Esophagus muscularis mucosa (tissue), 4 donors: ENCODE measurements around the gene ISOC2. TPM values are rescaled to one million over a fixed set of nuclear protein-coding genes. Genes with fewer than 3 reads are reported as not detected.

Source experiments
- DNase-seq: peaks from one replicate; pipeline ENCODE4 v3.0.0-alpha.2; 2017; ENCODE audit errors: extremely low spot score
- H3K27ac ChIP-seq, 4 donors: fragments of 200-600 bp; sonication (generic); replicated peaks in 1 of 4; 1 replicate in 3 of 4; 2 replicates in 1 of 4; pipeline ENCODE4 v1.5.1; 2016 to 2019; ENCODE audit warnings: mild to moderate bottlenecking in 1 of 4
- H3K27me3 ChIP-seq, 4 donors: fragments of 200-600 bp; sonication (generic); one replicate each; pipeline versions ENCODE4 v1.5.1 to v1.6.0; 2016 to 2019
- H3K36me3 ChIP-seq, 4 donors: fragments of 200-600 bp; sonication (generic); one replicate each; pipeline ENCODE4 v1.5.1; 2016 to 2019
- H3K4me1 ChIP-seq, 4 donors: fragments of 200-600 bp; sonication (generic); one replicate each; pipeline ENCODE4 v1.5.1; 2016 to 2019
- H3K4me3 ChIP-seq, 4 donors: fragments of 200-600 bp; sonication (generic); 1 replicate in 2 of 4; 2 replicates in 2 of 4; pipeline ENCODE4 v1.5.1; 2016 to 2019; ENCODE audit warnings: mild to moderate bottlenecking in 4 of 4, moderate library complexity in 1 of 4
- H3K9me3 ChIP-seq, 4 donors: fragments of 200-600 bp; sonication (generic); 1 replicate in 3 of 4; 2 replicates in 1 of 4; pipeline ENCODE4 v1.5.1; 2016 to 2019
- CTCF ChIP-seq, 3 experiments: fragments of 200-600 bp in 2 of 3; fragments of 450-650 bp in 1 of 3; sonication (generic) in 2 of 3; IDR thresholded peaks; one replicate each; pipeline ENCODE4 v1.5.1; 2017 to 2019; ENCODE audit warnings: antibody characterized with exemption in 3 of 3, mild to moderate bottlenecking in 2 of 3, moderate library complexity in 1 of 3
- EP300 ChIP-seq: sonication (generic); formaldehyde crosslinking; IDR thresholded peaks from one replicate; pipeline ENCODE4 v1.6.1; 2017; ENCODE audit warnings: antibody characterized with exemption
- POLR2A ChIP-seq: fragments of 450-650 bp; IDR thresholded peaks from one replicate; pipeline ENCODE4 v1.6.1; 2017; ENCODE audit warnings: antibody characterized with exemption, moderate library complexity, mild to moderate bottlenecking, low read depth
- POLR2AphosphoS5 ChIP-seq, 2 donors: sonication (generic); formaldehyde crosslinking; IDR thresholded peaks; one replicate each; pipeline ENCODE4 v1.6.1; 2017; ENCODE audit warnings: antibody characterized with exemption in 2 of 2
- WGBS: methylation state at CpG from one replicate; pipeline ENCODE4 v1.1.5; 2018; 5-methylcytosine and 5-hydroxymethylcytosine counted together
- intact Hi-C: fragments of 100-400 bp; cut with DNase I; formaldehyde crosslinking; loops from one replicate; pipeline ENCODE4 v1.15.1; 2023
- total RNA-seq, 4 donors: library from RNA; depleted of rRNA; stranded (reverse); fragments of >200 nt; gene quantifications; one replicate each; pipeline versions ENCODE4 v1.1.0 to v1.2.1, GENCODE V29; 2016

ISOC2 gene
- total RNA-seq, 4 donors from 2014 or later, result 66.8 to 104 (median 77.7) TPM

GRCh38 chr19:55479451-55480230, 18.2 kb upstream of the ISOC2 start:
- WGBS, result 78% methylated on average over 15 of the region's 15 CpGs
- Histone ChIP-seq H3K27me3 (no peaks in the 10 kb centered on the region), H3K27ac (no peak overlapping the region), H3K4me1 (peaks cover 35 to 45% (median 38%) of the 10 kb centered on the region in 4 donors), H3K9me3 (no peaks in the 10 kb centered on the region), H3K4me3 (no peak overlapping the region), H3K36me3 (peaks cover 18 to 33% (median 27%) of the 10 kb centered on the region in 4 donors)
- TF ChIP-seq POLR2A, result no peak
- TF ChIP-seq EP300, result no peak
- no peak for TF ChIP-seq CTCF (IDR thresholded peaks at IDR 0.05)
- TF ChIP-seq POLR2AphosphoS5 (IDR thresholded peaks at IDR 0.05), result no peak
- intact Hi-C loops, result no loop called here
- no peak for DNase-seq

DNA sequence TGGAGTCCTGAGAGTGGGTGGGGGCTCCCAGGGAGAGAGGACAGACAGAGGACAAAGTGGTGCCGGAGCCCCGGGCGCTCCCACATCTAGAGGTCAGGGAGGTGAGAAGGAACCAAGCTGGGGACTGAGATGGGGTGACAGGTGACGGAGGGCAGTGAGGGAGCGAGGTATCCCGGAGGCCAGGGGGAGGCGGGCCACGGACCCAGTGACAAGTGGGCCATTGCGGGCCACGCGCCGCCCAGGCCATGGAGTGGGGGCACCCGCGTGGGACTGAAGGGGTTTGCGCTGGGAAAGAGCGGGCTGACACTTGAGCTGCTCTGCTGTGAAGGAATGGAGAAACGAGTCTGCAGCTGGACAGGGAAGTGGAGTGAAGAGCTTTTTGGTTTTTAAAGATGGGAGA, 17.6 kb upstream of the ISOC2 start:
- no peak for DNase-seq
- H3K4me3 ChIP-seq, result no peak overlapping the region
- peaks cover 18 to 33% (median 27%) of the 10 kb centered on the region in 4 donors for H3K36me3 ChIP-seq
- H3K27me3 ChIP-seq, result no peaks in the 10 kb centered on the region
- 86% methylated on average over 17 of the region's 17 CpGs for WGBS
- TF ChIP-seq POLR2AphosphoS5 (IDR thresholded peaks at IDR 0.05), result no peak
- H3K27ac ChIP-seq, result no peak overlapping the region
- intact Hi-C loops, result no loop called here
- H3K9me3 ChIP-seq, result no peaks in the 10 kb centered on the region
- peaks cover 29 to 39% (median 32%) of the 10 kb centered on the region in 4 donors for H3K4me1 ChIP-seq

GRCh38 chr19:55478364-55478763, 16.9 kb upstream of the ISOC2 start:
- no peaks in the 10 kb centered on the region for H3K27me3 ChIP-seq
- H3K36me3 ChIP-seq, result peaks cover 18 to 27% (median 24%) of the 10 kb centered on the region in 4 donors
- no peak for TF ChIP-seq CTCF (IDR thresholded peaks at IDR 0.05)
- TF ChIP-seq POLR2AphosphoS5 (IDR thresholded peaks at IDR 0.05), result no peak
- no peak for TF ChIP-seq POLR2A
- no peak for TF ChIP-seq EP300
- H3K9me3 ChIP-seq, result no peaks in the 10 kb centered on the region
- 88% methylated on average over 12 of the region's 12 CpGs for WGBS
- DNase-seq, result no peak
- intact Hi-C loops, result no loop called here
- H3K27ac ChIP-seq, result no peak overlapping the region
- peaks cover 23 to 33% (median 26%) of the 10 kb centered on the region in 4 donors for H3K4me1 ChIP-seq
- no peak overlapping the region for H3K4me3 ChIP-seq

- H3K9me3 ChIP-seq, result no peaks in the 10 kb centered on the region
- H3K4me1 ChIP-seq, result peaks cover 22 to 28% (median 24%) of the 10 kb centered on the region in 4 donors
- no peaks in the 10 kb centered on the region for H3K27me3 ChIP-seq
- peak overlapping the region in 2 of 4 donors; percentile 67 for H3K4me3 ChIP-seq
- WGBS, result 89% methylated on average over 12 of the region's 13 CpGs
- no peak for TF ChIP-seq POLR2AphosphoS5 (IDR thresholded peaks at IDR 0.05)
- no peak for TF ChIP-seq EP300
- no peak for TF ChIP-seq CTCF (IDR thresholded peaks at IDR 0.05)
- TF ChIP-seq POLR2A, result no peak
- no peak for DNase-seq
- H3K27ac ChIP-seq, result peak overlapping the region in 1 of 4 donors; percentile 95
- peaks cover 14 to 23% (median 19%) of the 10 kb centered on the region in 4 donors for H3K36me3 ChIP-seq
- intact Hi-C loops, result no loop called here
These were observed 16.5 kb upstream of the ISOC2 start for GRCh38 chr19:55477905-55478304.

- Histone ChIP-seq H3K36me3 (peaks cover 0 to 6% (median 4%) of the 10 kb centered on the region in 4 donors), H3K4me1 (peaks cover 22 to 28% (median 24%) of the 10 kb centered on the region in 4 donors), H3K27ac (peak within 1 kb of the TSS; percentile 95 to 96 (median 96)), H3K4me3 (peak within 1 kb of the TSS; percentile 67 to 90 (median 67)), H3K9me3 (no peaks in the 10 kb centered on the region), H3K27me3 (no peaks in the 10 kb centered on the region)
- 2% methylated on average over 22 of the region's 61 CpGs for WGBS
- intact Hi-C loops, result no loop called here
- peak; percentile 99 for DNase-seq
- TF ChIP-seq POLR2A (peak; percentile 79), CTCF (IDR thresholded peaks at IDR 0.05) (no peak), POLR2AphosphoS5 (IDR thresholded peaks at IDR 0.05) (peak; percentile 90 to 98)
These were observed 14.8 kb upstream of the ISOC2 start, which contains the start of gene ZNF628 for GRCh38 chr19:55476100-55476775. TSS of gene ZNF628 (plus strand) at chr19:55476617. CDS start at chr19:55479911, 3,294 bp downstream.
